Adrenal gland (tissue), 12 donors: ENCODE data around the gene CXCL3. TPM values are rescaled to one million over a fixed set of nuclear protein-coding genes. Genes with fewer than 3 reads are reported as not detected.

ENCODE experiments used
- DNase-seq, 7 donors: peaks; one replicate each; pipeline ENCODE4 v3.0.0-alpha.2; 2019 to 2020
- H3K27ac ChIP-seq, 5 donors: fragments of 200-600 bp; sonication (generic) in 4 of 5; 1 replicate in 3 of 5; 2 replicates in 2 of 5; pipeline versions ENCODE4 v1.5.1 to v1.8.0; 2016 to 2020; ENCODE audit warnings: mild to moderate bottlenecking in 1 of 5
- H3K27me3 ChIP-seq: fragments of 200-600 bp; 2 replicates; pipeline ENCODE4 v1.8.0; 2021
- H3K36me3 ChIP-seq, 2 donors: fragments of 200-600 bp; replicated peaks in 1 of 2; 1 replicate in 1 of 2; 2 replicates in 1 of 2; pipeline versions ENCODE4 v1.5.1 to v1.8.0; 2018 to 2022
- H3K4me1 ChIP-seq, 2 donors: fragments of 200-600 bp; replicated peaks in 1 of 2; 1 replicate in 1 of 2; 2 replicates in 1 of 2; pipeline versions ENCODE4 v1.5.1 to v1.8.0; 2018 to 2021
- H3K4me3 ChIP-seq, 4 donors: fragments of 200-600 bp; sonication (generic) in 3 of 4; one replicate each; pipeline ENCODE4 v1.5.1; 2016 to 2018
- H3K9me3 ChIP-seq, 3 donors: fragments of 200-600 bp; sonication (generic) in 1 of 3; replicated peaks in 1 of 3; 1 replicate in 2 of 3; 2 replicates in 1 of 3; pipeline versions ENCODE4 v1.5.1 to v1.8.0; 2016 to 2021
- POLR2A ChIP-seq, 2 donors: fragments of 450-650 bp; IDR thresholded peaks; one replicate each; pipeline ENCODE4 v1.6.1; 2017; ENCODE audit warnings: antibody characterized with exemption in 2 of 2, mild to moderate bottlenecking in 2 of 2, moderate library complexity in 1 of 2
- WGBS, 4 donors: extraction: QIAGEN DNeasy Blood & Tissue Kit in 2 of 4; methylation state at CpG; one replicate each; pipeline versions ENCODE4 v1.1.5 to v1.1.7; 2013 to 2017; 5-methylcytosine and 5-hydroxymethylcytosine counted together
- intact Hi-C, 2 donors: fragments of 100-400 bp; cut with DNase I; formaldehyde crosslinking; loops; one replicate each; pipeline versions ENCODE4 v1.14.1 to v1.15.0; 2022 to 2023
- polyA plus RNA-seq, 3 donors: library from polyadenylated mRNA; stranded (reverse); fragments of 200-250 nt in 2 of 3; fragments of 350-450 nt in 1 of 3; fragmentation: Illumina TruSeq in 1 of 3; extraction: RNeasy Lipid Tissue Mini Kit (QIAGEN cat#74804) in 1 of 3; gene quantifications; one replicate each; pipeline ENCODE4 v1.2.3, GENCODE V29; 2013 to 2014
- total RNA-seq, 9 donors: library from RNA; depleted of rRNA in 4 of 9; stranded (reverse); fragments of >200 nt in 4 of 9; fragments of 120-200 nt in 1 of 9; fragmentation: NEBNext Ultra II Directional in 1 of 9; extraction: Animal tissue kit (Norgen Biotek cat#: 25700) in 1 of 9; gene quantifications; one replicate each; pipeline versions ENCODE4 v1.1.0 to v1.2.4, GENCODE V29; 2013 to 2023
- TF ChIP-seq, protein P1 (sequence below), 6 experiments: fragments of 450-650 bp in 4 of 6; fragments of 200-600 bp in 2 of 6; sonication (generic) in 1 of 6; IDR thresholded peaks; 1 replicate in 5 of 6; 2 replicates in 1 of 6; pipeline versions ENCODE4 v1.5.1 to v1.8.0; 2016 to 2021; ENCODE audit warnings: antibody characterized with exemption in 6 of 6, mild to moderate bottlenecking in 2 of 6, moderate library complexity in 1 of 6
- donor health status: healthy with polysubstance abuse.
- donor health status: Bipolar disorder and iron deficiency.
- donor health status: DM: yes; HTN: yes; CAD: no.
- donor health status: DM: no; HTN: no; CAD: no.
- donor health status: DM: no; HTN: no; CAD: no.
- donor health status: DM: yes; HTN: yes; CAD: no.

The CXCL3 gene
- total and polyA plus RNA-seq, 12 donors: 0.13 to 1.6 (median 0.42) TPM; not detected in 3

GRCh38 chr4:74055498-74055897, 17.0 kb upstream of the CXCL3 start:
- Histone ChIP-seq H3K9me3 (no peaks in the 10 kb centered on the region), H3K36me3 (no peaks in the 10 kb centered on the region), H3K4me1 (no peaks in the 10 kb centered on the region), H3K27ac (no peak overlapping the region), H3K27me3 (no peaks in the 10 kb centered on the region), H3K4me3 (no peak overlapping the region)
- 69 to 77% (median 71%) methylated on average over 3 of the region's 3 CpGs for WGBS, 4 donors
- no peak for DNase-seq
- intact Hi-C loops: no loop called here
- TF ChIP-seq, protein P1, sequence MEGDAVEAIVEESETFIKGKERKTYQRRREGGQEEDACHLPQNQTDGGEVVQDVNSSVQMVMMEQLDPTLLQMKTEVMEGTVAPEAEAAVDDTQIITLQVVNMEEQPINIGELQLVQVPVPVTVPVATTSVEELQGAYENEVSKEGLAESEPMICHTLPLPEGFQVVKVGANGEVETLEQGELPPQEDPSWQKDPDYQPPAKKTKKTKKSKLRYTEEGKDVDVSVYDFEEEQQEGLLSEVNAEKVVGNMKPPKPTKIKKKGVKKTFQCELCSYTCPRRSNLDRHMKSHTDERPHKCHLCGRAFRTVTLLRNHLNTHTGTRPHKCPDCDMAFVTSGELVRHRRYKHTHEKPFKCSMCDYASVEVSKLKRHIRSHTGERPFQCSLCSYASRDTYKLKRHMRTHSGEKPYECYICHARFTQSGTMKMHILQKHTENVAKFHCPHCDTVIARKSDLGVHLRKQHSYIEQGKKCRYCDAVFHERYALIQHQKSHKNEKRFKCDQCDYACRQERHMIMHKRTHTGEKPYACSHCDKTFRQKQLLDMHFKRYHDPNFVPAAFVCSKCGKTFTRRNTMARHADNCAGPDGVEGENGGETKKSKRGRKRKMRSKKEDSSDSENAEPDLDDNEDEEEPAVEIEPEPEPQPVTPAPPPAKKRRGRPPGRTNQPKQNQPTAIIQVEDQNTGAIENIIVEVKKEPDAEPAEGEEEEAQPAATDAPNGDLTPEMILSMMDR (IDR thresholded peaks at IDR 0.05): no peak
- no peak for TF ChIP-seq POLR2A (IDR thresholded peaks at IDR 0.05)

DNA sequence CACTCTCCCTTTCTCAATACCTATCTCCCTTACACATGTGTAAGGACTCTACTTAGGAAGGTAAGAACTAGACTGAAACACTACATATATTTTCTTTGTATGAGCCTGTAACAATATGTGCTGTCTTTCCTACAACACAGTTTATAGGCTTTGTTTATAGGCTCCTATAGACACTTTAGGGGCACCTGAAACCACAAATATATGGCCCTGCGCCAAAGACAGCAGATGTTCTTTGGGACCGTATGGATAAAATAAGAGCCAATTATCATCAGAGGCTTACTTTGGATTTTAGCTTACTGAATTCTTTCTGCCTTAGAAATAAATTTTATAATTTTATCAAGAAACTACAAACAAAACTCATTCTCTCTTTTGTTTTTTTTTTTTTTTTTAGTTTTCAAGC, 16.6 kb upstream of the CXCL3 start:
- H3K36me3 ChIP-seq: no peaks in the 10 kb centered on the region
- WGBS, 4 donors: 67 to 76% (median 69%) methylated on average over 2 of the region's 2 CpGs
- intact Hi-C loops: no loop called here
- no peak overlapping the region for H3K27ac ChIP-seq
- TF ChIP-seq, protein P1 (IDR thresholded peaks at IDR 0.05): no peak
- no peak for TF ChIP-seq POLR2A (IDR thresholded peaks at IDR 0.05)
- H3K4me3 ChIP-seq: no peak overlapping the region
- DNase-seq: no peak
- H3K9me3 ChIP-seq: no peaks in the 10 kb centered on the region
- H3K27me3 ChIP-seq: no peaks in the 10 kb centered on the region
- H3K4me1 ChIP-seq: no peaks in the 10 kb centered on the region

DNA sequence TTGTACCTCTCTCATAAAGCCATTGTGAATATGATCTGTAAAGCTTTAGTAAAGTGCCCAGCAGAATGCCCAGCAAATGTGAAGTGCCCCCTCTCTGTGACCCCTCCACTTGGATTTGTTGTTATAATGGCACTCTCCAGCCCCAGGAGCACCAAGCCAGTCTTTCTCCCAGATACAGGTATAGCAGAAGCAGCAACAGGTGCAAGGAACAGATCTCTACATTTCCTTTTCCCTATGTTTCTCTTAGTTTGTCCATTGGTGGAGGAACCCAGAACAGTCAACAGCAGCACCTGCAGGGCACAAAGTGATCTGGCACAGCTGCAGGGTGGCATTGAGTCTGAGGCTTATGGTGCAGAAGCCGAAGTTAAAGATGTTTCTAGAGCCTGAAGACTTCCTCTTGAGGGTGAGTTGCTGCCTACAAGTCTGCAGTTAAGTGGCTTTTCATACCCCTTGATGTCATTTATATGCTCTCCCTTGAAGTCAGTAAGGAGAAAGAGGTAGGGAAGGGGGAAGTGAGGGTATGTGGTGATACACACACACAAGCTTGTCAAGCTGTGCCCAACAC, 16.1 kb upstream of the CXCL3 start:
- intact Hi-C loops: no loop called here
- TF ChIP-seq POLR2A (IDR thresholded peaks at IDR 0.05): no peak
- TF ChIP-seq, protein P1 (IDR thresholded peaks at IDR 0.05): no peak
- Histone ChIP-seq H3K36me3 (no peaks in the 10 kb centered on the region), H3K4me3 (no peak overlapping the region), H3K27me3 (no peaks in the 10 kb centered on the region), H3K27ac (no peak overlapping the region), H3K4me1 (no peaks in the 10 kb centered on the region), H3K9me3 (no peaks in the 10 kb centered on the region)
- no peak for DNase-seq
- WGBS, 4 donors: 50 to 78% (median 61%) methylated on average over 1 of the region's 1 CpG

- Histone ChIP-seq H3K27me3 (peaks cover 6% of the 10 kb centered on the region), H3K9me3 (peaks cover 0 to 5% (median 0%) of the 10 kb centered on the region in 3 donors), H3K36me3 (no peaks in the 10 kb centered on the region), H3K27ac (no peak overlapping the region), H3K4me1 (no peaks in the 10 kb centered on the region), H3K4me3 (no peak overlapping the region)
- DNase-seq: no peak
- WGBS, 4 donors: 34 to 54% (median 40%) methylated on average over 1 of the region's 1 CpG
- TF ChIP-seq POLR2A (IDR thresholded peaks at IDR 0.05): no peak
- TF ChIP-seq, protein P1 (IDR thresholded peaks at IDR 0.05): no peak
- intact Hi-C loops: no loop called here
Observed at GRCh38 chr4:74047152-74047551, 8.7 kb upstream of the CXCL3 start.
